Hepatocyte (in vitro differentiated cells): ENCODE data around the gene MLXIP. TPM values are rescaled to one million over a fixed set of nuclear protein-coding genes. Genes with fewer than 3 reads are reported as not detected.

Experiments
- DNase-seq: peaks from one replicate; pipeline ENCODE4 v3.0.0-alpha.2; 2016; ENCODE audit warnings: low spot score
- H2AFZ ChIP-seq: fragments of 200-600 bp; sonication (generic); 2 replicates; pipeline ENCODE4 v1.6.0; 2016; ENCODE audit warnings: antibody characterized with exemption, mild to moderate bottlenecking
- H3K27ac ChIP-seq: fragments of 200-600 bp; sonication (generic); 2 replicates; pipeline ENCODE4 v1.5.1; 2016; ENCODE audit warnings: mild to moderate bottlenecking
- H3K27me3 ChIP-seq: fragments of 200-600 bp; sonication (generic); 2 replicates; pipeline ENCODE4 v1.6.1; 2016
- H3K36me3 ChIP-seq: fragments of 200-600 bp; sonication (generic); replicated peaks from 2 replicates; pipeline ENCODE4 v1.5.1; 2016; ENCODE audit warnings: low read depth; ENCODE audit not compliant: insufficient read depth
- H3K4me1 ChIP-seq: fragments of 200-600 bp; sonication (generic); 2 replicates; pipeline ENCODE4 v1.5.1; 2016; ENCODE audit warnings: mild to moderate bottlenecking, moderate library complexity; ENCODE audit not compliant: insufficient read depth
- H3K4me2 ChIP-seq: fragments of 200-600 bp; sonication (generic); 2 replicates; pipeline ENCODE4 v1.6.0; 2016
- H3K4me3 ChIP-seq: fragments of 200-600 bp; sonication (generic); 2 replicates; pipeline ENCODE4 v1.5.1; 2016; ENCODE audit warnings: mild to moderate bottlenecking
- H3K79me2 ChIP-seq: fragments of 200-600 bp; sonication (generic); 2 replicates; pipeline ENCODE4 v1.6.0; 2017; ENCODE audit warnings: mild to moderate bottlenecking
- H3K9me2 ChIP-seq: fragments of 200-600 bp; sonication (generic); replicated peaks from 2 replicates; pipeline ENCODE4 v1.6.0; 2017; ENCODE audit warnings: mild to moderate bottlenecking; ENCODE audit not compliant: insufficient read depth
- H3K9me3 ChIP-seq: fragments of 200-600 bp; sonication (generic); 2 replicates; pipeline ENCODE4 v1.5.1; 2016; ENCODE audit warnings: low read depth, mild to moderate bottlenecking
- H4K20me1 ChIP-seq: fragments of 200-600 bp; sonication (generic); 2 replicates; pipeline ENCODE4 v1.6.0; 2016; ENCODE audit warnings: mild to moderate bottlenecking; ENCODE audit not compliant: insufficient read depth, poor library complexity, severe bottlenecking
- EZH2 ChIP-seq: fragments of 200-600 bp; sonication (generic); IDR thresholded peaks from 2 replicates; pipeline ENCODE4 v1.6.1; 2016; ENCODE audit warnings: antibody characterized with exemption, mild to moderate bottlenecking, borderline replicate concordance
- EZH2phosphoT487 ChIP-seq: fragments of 200-600 bp; sonication (generic); IDR thresholded peaks from one replicate; pipeline ENCODE4 v1.6.1; 2018; ENCODE audit warnings: antibody characterized with exemption, mild to moderate bottlenecking, low read depth, moderate library complexity; ENCODE audit not compliant: unreplicated experiment, severe bottlenecking
- WGBS: methylation state at CpG from one replicate; pipeline ENCODE4 v1.1.6; 2016; ENCODE audit warnings: low lambda C conversion rate; ENCODE audit errors: missing lambda C conversion rate; 5-methylcytosine and 5-hydroxymethylcytosine counted together
- polyA plus RNA-seq: library from polyadenylated mRNA; unstranded; fragments of >200 nt; fragmentation: Nextera tagmentation; extraction: Ambion mirVana; gene quantifications from 2 replicates; pipeline ENCODE4 v1.2.1, GENCODE V29; 2016
- total RNA-seq: library from RNA; depleted of rRNA; stranded (reverse); fragments of >200 nt; gene quantifications from 2 replicates; pipeline ENCODE4 v1.2.3, GENCODE V29; 2014
- TF ChIP-seq, protein P1 (sequence below): fragments of 200-600 bp; sonication (generic); IDR thresholded peaks from 2 replicates; pipeline ENCODE4 v1.5.1; 2016; ENCODE audit warnings: antibody characterized with exemption, mild to moderate bottlenecking; ENCODE audit not compliant: poor library complexity

Gene MLXIP
- total and polyA plus RNA-seq, 2 experiments from 2014 or later: 11.5 to 33.1 TPM

DNA sequence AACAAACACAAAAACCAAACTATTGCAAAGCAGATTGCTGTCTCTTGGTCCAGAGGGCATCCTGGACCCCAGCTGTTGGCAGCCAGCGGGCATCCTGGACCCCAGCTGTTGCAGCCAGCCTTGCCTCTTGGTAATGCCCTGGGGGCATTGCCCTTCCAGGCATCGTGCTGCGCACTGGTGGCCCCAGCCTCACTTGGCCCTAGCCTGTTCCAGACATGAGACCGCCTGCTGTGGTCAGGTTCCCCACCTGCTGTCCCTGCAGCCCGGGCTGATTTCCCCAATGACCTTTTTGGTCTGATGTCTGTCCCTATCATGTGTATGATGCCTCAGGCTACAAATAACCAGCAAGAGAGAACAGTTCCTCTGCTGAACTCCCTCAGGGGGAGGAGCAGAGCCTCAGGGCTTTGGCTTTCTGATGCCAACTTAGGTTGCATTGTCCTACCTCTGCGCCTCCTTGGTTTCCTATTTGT, 20.8 kb downstream of the MLXIP start:
- TF ChIP-seq, protein P1, sequence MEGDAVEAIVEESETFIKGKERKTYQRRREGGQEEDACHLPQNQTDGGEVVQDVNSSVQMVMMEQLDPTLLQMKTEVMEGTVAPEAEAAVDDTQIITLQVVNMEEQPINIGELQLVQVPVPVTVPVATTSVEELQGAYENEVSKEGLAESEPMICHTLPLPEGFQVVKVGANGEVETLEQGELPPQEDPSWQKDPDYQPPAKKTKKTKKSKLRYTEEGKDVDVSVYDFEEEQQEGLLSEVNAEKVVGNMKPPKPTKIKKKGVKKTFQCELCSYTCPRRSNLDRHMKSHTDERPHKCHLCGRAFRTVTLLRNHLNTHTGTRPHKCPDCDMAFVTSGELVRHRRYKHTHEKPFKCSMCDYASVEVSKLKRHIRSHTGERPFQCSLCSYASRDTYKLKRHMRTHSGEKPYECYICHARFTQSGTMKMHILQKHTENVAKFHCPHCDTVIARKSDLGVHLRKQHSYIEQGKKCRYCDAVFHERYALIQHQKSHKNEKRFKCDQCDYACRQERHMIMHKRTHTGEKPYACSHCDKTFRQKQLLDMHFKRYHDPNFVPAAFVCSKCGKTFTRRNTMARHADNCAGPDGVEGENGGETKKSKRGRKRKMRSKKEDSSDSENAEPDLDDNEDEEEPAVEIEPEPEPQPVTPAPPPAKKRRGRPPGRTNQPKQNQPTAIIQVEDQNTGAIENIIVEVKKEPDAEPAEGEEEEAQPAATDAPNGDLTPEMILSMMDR: no peak
- TF ChIP-seq EZH2 (no peak), EZH2phosphoT487 (no peak)
- Histone ChIP-seq H3K79me2 (peaks cover 89% of the 10 kb centered on the region), H3K27me3 (no peaks in the 10 kb centered on the region), H3K4me1 (peaks cover 32% of the 10 kb centered on the region), H3K4me3 (no peak overlapping the region), H3K9me3 (no peaks in the 10 kb centered on the region), H3K27ac (peak overlapping the region; percentile 94), H4K20me1 (no peaks in the 10 kb centered on the region), H2AFZ (no peak overlapping the region), H3K36me3 (no peaks in the 10 kb centered on the region), H3K4me2 (no peak overlapping the region), H3K9me2 (no peaks in the 10 kb centered on the region)
- no peak for DNase-seq
- WGBS: over 99% methylated on average over 6 of the region's 6 CpGs

- Histone ChIP-seq H3K4me3 (no peak overlapping the region), H3K4me1 (peaks cover 32% of the 10 kb centered on the region), H3K9me2 (no peaks in the 10 kb centered on the region), H3K36me3 (no peaks in the 10 kb centered on the region), H3K27me3 (no peaks in the 10 kb centered on the region), H4K20me1 (no peaks in the 10 kb centered on the region), H3K4me2 (no peak overlapping the region), H2AFZ (no peak overlapping the region), H3K9me3 (no peaks in the 10 kb centered on the region), H3K79me2 (peaks cover 89% of the 10 kb centered on the region), H3K27ac (peak overlapping the region; percentile 94)
- WGBS: 70% methylated on average over 3 of the region's 3 CpGs
- DNase-seq: no peak
- TF ChIP-seq EZH2phosphoT487 (no peak), EZH2 (no peak)
- TF ChIP-seq, protein P1: no peak
These were observed 21.3 kb downstream of the MLXIP start for GRCh38 chr12:122099856-122100255.

DNA sequence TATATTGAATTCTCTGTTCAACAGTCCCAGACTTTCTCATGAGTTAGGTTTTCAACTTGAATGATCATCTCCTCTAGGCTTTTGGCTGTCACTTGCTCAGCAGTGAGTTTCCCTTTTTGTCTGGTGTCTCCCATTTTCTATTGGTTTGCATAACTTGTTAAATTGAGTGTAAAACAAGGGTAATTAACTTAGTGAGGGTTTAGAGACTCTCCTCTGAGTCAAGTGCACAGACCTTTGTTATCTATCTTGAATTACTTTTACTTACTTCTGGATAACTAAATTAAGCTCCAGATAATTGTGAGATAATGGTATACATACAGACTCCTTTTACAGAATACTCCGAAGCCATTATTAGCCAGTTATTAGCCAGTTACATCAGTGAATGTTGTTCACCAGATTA, 22.0 kb downstream of the MLXIP start:
- Histone ChIP-seq H3K27ac (no peak overlapping the region), H3K9me2 (no peaks in the 10 kb centered on the region), H3K4me1 (peaks cover 32% of the 10 kb centered on the region), H2AFZ (no peak overlapping the region), H3K4me3 (no peak overlapping the region), H3K27me3 (no peaks in the 10 kb centered on the region), H4K20me1 (no peaks in the 10 kb centered on the region), H3K36me3 (no peaks in the 10 kb centered on the region), H3K4me2 (no peak overlapping the region), H3K9me3 (no peaks in the 10 kb centered on the region), H3K79me2 (peaks cover 89% of the 10 kb centered on the region)
- DNase-seq: no peak
- TF ChIP-seq EZH2 (no peak), EZH2phosphoT487 (no peak)
- TF ChIP-seq, protein P1: no peak
- WGBS: 79% methylated on average over 1 of the region's 1 CpG

DNA sequence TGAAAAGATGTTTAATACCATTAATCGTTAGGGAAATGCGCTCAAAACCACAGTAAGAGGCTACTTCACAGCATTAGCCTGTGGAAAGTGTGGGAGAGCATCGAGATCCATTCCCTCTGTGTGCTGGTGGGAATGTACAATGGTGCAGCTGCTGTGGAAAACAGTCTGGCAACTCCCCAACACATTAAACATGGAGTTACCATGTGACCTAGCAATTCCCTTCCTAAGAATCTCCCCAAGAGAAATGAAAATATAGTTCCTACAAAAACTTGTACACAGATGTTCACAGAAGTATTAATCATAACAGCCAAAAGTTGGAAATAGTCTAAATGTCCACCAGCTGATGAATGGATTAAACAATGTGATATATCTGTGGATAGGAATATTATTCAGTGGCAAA, 23.8 kb downstream of the MLXIP start:
- no peak overlapping the region for H3K4me2 ChIP-seq
- H3K4me3 ChIP-seq: no peak overlapping the region
- H3K79me2 ChIP-seq: peaks cover 90% of the 10 kb centered on the region
- 95% methylated on average over 3 of the region's 3 CpGs for WGBS
- DNase-seq: no peak
- H2AFZ ChIP-seq: no peak overlapping the region
- H3K9me2 ChIP-seq: no peaks in the 10 kb centered on the region
- H3K27me3 ChIP-seq: no peaks in the 10 kb centered on the region
- H3K9me3 ChIP-seq: no peaks in the 10 kb centered on the region
- no peaks in the 10 kb centered on the region for H3K36me3 ChIP-seq
- H4K20me1 ChIP-seq: no peaks in the 10 kb centered on the region
- no peak overlapping the region for H3K27ac ChIP-seq
- peaks cover 20% of the 10 kb centered on the region for H3K4me1 ChIP-seq
- TF ChIP-seq EZH2phosphoT487 (no peak), EZH2 (no peak)
- TF ChIP-seq, protein P1: no peak
